Uterus (tissue), 4 donors: Measurements from ENCODE around the gene UBTFL1. TPM values are rescaled to one million over a fixed set of nuclear protein-coding genes. Genes with fewer than 3 reads are reported as not detected.
"Not testable (repeated sequence)": the region's sequence is repeated elsewhere in the genome, so short reads cannot be mapped to it uniquely, and the experiment has no call there.

Experiments used
- DNase-seq, 2 donors: peaks; one replicate each; pipeline ENCODE4 v3.0.0-alpha.2; 2019 to 2020
- H3K27ac ChIP-seq, 2 donors: fragments of 200-600 bp; sonication (generic); 1 replicate in 1 of 2; 2 replicates in 1 of 2; pipeline ENCODE4 v1.5.1; 2016 to 2018
- H3K27me3 ChIP-seq, 2 donors: fragments of 200-600 bp; sonication (generic); one replicate each; pipeline ENCODE4 v1.5.1; 2018 to 2019; ENCODE audit warnings: control low read depth in 1 of 2
- H3K36me3 ChIP-seq, 2 donors: fragments of 200-600 bp; sonication (generic); one replicate each; pipeline ENCODE4 v1.5.1; 2019; ENCODE audit warnings: control low read depth in 1 of 2
- H3K4me1 ChIP-seq, 2 donors: fragments of 200-600 bp; sonication (generic); one replicate each; pipeline ENCODE4 v1.5.1; 2018 to 2019; ENCODE audit warnings: control low read depth in 1 of 2
- H3K4me3 ChIP-seq, 2 donors: fragments of 200-600 bp; sonication (generic); 1 replicate in 1 of 2; 2 replicates in 1 of 2; pipeline ENCODE4 v1.5.1; 2018 to 2019; ENCODE audit warnings: mild to moderate bottlenecking in 1 of 2
- H3K9me3 ChIP-seq, 2 donors: fragments of 200-600 bp; sonication (generic); one replicate each; pipeline ENCODE4 v1.5.1; 2019; ENCODE audit warnings: control low read depth in 1 of 2
- CTCF ChIP-seq, 4 experiments: fragments of 200-600 bp in 2 of 4; fragments of 450-650 bp in 2 of 4; sonication (generic) in 2 of 4; IDR thresholded peaks; one replicate each; pipeline ENCODE4 v1.5.1; 2016 to 2019; ENCODE audit warnings: antibody characterized with exemption in 4 of 4, mild to moderate bottlenecking in 2 of 4, moderate library complexity in 1 of 4
- POLR2A ChIP-seq, 2 donors: fragments of 450-650 bp; IDR thresholded peaks; one replicate each; pipeline ENCODE4 v1.6.1; 2016; ENCODE audit warnings: antibody characterized with exemption in 2 of 2, mild to moderate bottlenecking in 1 of 2, moderate library complexity in 1 of 2
- intact Hi-C: fragments of 100-400 bp; cut with DNase I; formaldehyde crosslinking; loops from one replicate; pipeline ENCODE4 v1.15.1; 2023; ENCODE audit warnings: low total_unique reads
- total RNA-seq, 4 donors: library from RNA; depleted of rRNA in 3 of 4; stranded (reverse); fragments of >200 nt in 3 of 4; gene quantifications; one replicate each; pipeline versions ENCODE4 v1.1.0 to v1.2.4, GENCODE V29; 2014 to 2023
- donor health status: DM: yes; HTN: yes; CAD: no.

The UBTFL1 gene
- total RNA-seq: not detected

- H3K27ac ChIP-seq, intact Hi-C loops, H3K9me3 ChIP-seq, DNase-seq, H3K4me3 ChIP-seq, H3K36me3 ChIP-seq, H3K4me1 ChIP-seq, H3K27me3 ChIP-seq: not testable (repeated sequence)
Observed at GRCh38 chr11:90085650-90086049, at the start of gene UBTFL1. Gene UBTFL1 (plus strand): TSS chr11:90085950. CDS start chr11:90085950, 0 bp downstream.

- H3K4me3 ChIP-seq, H3K36me3 ChIP-seq, H3K4me1 ChIP-seq, DNase-seq, H3K9me3 ChIP-seq, intact Hi-C loops, H3K27ac ChIP-seq, H3K27me3 ChIP-seq: not testable (repeated sequence)
Observed at GRCh38 chr11:90051591-90052209, 34.0 kb upstream of the UBTFL1 start.

GRCh38 chr11:90052311-90052710, 33.4 kb upstream of the UBTFL1 start:
- H3K36me3 ChIP-seq, H3K9me3 ChIP-seq, H3K27me3 ChIP-seq, DNase-seq, H3K27ac ChIP-seq, H3K4me1 ChIP-seq, H3K4me3 ChIP-seq, intact Hi-C loops: not testable (repeated sequence)

GRCh38 chr11:90053545-90053944, 32.2 kb upstream of the UBTFL1 start:
- H3K27me3 ChIP-seq, intact Hi-C loops, H3K4me3 ChIP-seq, H3K9me3 ChIP-seq, DNase-seq, H3K27ac ChIP-seq, H3K4me1 ChIP-seq, H3K36me3 ChIP-seq: not testable (repeated sequence)

GRCh38 chr11:90088731-90089130, 3.0 kb downstream of the UBTFL1 start:
- H3K36me3 ChIP-seq, H3K4me3 ChIP-seq, H3K27ac ChIP-seq, H3K4me1 ChIP-seq, H3K27me3 ChIP-seq, DNase-seq, H3K9me3 ChIP-seq, intact Hi-C loops: not testable (repeated sequence)

GRCh38 chr11:90095230-90095924, 9.6 kb downstream of the UBTFL1 start:
- H3K4me1 ChIP-seq, H3K4me3 ChIP-seq, H3K27me3 ChIP-seq, H3K27ac ChIP-seq, intact Hi-C loops, DNase-seq, H3K9me3 ChIP-seq, H3K36me3 ChIP-seq: not testable (repeated sequence)

- intact Hi-C loops, H3K27me3 ChIP-seq, H3K4me1 ChIP-seq, H3K36me3 ChIP-seq, H3K27ac ChIP-seq, H3K9me3 ChIP-seq, H3K4me3 ChIP-seq, DNase-seq: not testable (repeated sequence)
Observed at GRCh38 chr11:90098261-90098660, 12.5 kb downstream of the UBTFL1 start.

- no peak for TF ChIP-seq CTCF (IDR thresholded peaks at IDR 0.05)
- no peak for TF ChIP-seq POLR2A (IDR thresholded peaks at IDR 0.05)
- H3K27ac ChIP-seq: no peak overlapping the region
Observed at GRCh38 chr11:90100431-90100830, 14.7 kb downstream of the UBTFL1 start.

GRCh38 chr11:90113541-90113940, 27.8 kb downstream of the UBTFL1 start:
- no peak overlapping the region for H3K27ac ChIP-seq
- intact Hi-C loops: no loop called here
- DNase-seq: no peak
- no peaks in the 10 kb centered on the region for H3K36me3 ChIP-seq
- no peaks in the 10 kb centered on the region for H3K27me3 ChIP-seq
- TF ChIP-seq CTCF (IDR thresholded peaks at IDR 0.05): peak in 2 of 4 experiments; percentile 12 to 14
- no peak for TF ChIP-seq POLR2A (IDR thresholded peaks at IDR 0.05)
- no peak overlapping the region for H3K4me3 ChIP-seq
- no peaks in the 10 kb centered on the region for H3K9me3 ChIP-seq
- no peaks in the 10 kb centered on the region for H3K4me1 ChIP-seq

More at GRCh38 chr11:90100431-90100830, 14.7 kb downstream of the UBTFL1 start:
- H3K4me3 ChIP-seq: no peak overlapping the region
- no peak for DNase-seq
- intact Hi-C loops: no loop called here
- H3K36me3 ChIP-seq: no peaks in the 10 kb centered on the region
- H3K4me1 ChIP-seq: no peaks in the 10 kb centered on the region
- H3K27me3 ChIP-seq: no peaks in the 10 kb centered on the region
- no peaks in the 10 kb centered on the region for H3K9me3 ChIP-seq
